Ishikawa (cell line): Measurements from ENCODE around the gene MIA2.

Source experiments
- CEBPB ChIP-seq: IDR thresholded peaks from 2 replicates; pipeline ENCODE4 v1.6.1; 2012
- CREB1 ChIP-seq: IDR thresholded peaks from 2 replicates; pipeline ENCODE4 v1.6.1; 2012; ENCODE audit warnings: low read depth
- EGR1 ChIP-seq: IDR thresholded peaks from 2 replicates; pipeline ENCODE4 v1.6.1; 2012
- EP300 ChIP-seq: IDR thresholded peaks from 2 replicates; pipeline ENCODE4 v1.6.1; 2012; ENCODE audit warnings: borderline replicate concordance
- FOXM1 ChIP-seq: IDR thresholded peaks from 2 replicates; pipeline ENCODE4 v1.6.1; 2012; ENCODE audit warnings: low read depth, borderline replicate concordance
- NFIC ChIP-seq: IDR thresholded peaks from 2 replicates; pipeline ENCODE4 v1.6.1; 2012
- RAD21 ChIP-seq: IDR thresholded peaks from 2 replicates; pipeline ENCODE4 v1.6.1; 2012; ENCODE audit warnings: low read depth
- TAF1 ChIP-seq: IDR thresholded peaks from 2 replicates; pipeline ENCODE4 v1.6.1; 2012; ENCODE audit warnings: low read depth, mild to moderate bottlenecking
- TCF12 ChIP-seq: IDR thresholded peaks from 2 replicates; pipeline ENCODE4 v1.6.1; 2012; ENCODE audit warnings: low read depth
- TEAD4 ChIP-seq: IDR thresholded peaks from 2 replicates; pipeline ENCODE4 v1.6.1; 2012
- YY1 ChIP-seq: IDR thresholded peaks from 2 replicates; pipeline ENCODE4 v1.6.1; 2012; ENCODE audit warnings: low read depth
- ZBTB7A ChIP-seq: IDR thresholded peaks from 2 replicates; pipeline ENCODE4 v1.6.1; 2012; ENCODE audit warnings: low read depth
- TF ChIP-seq, protein P1 (sequence below): IDR thresholded peaks from 2 replicates; pipeline ENCODE4 v1.6.1; 2012
- TF ChIP-seq, protein P2 (sequence below): IDR thresholded peaks from 2 replicates; pipeline ENCODE4 v1.6.1; 2012; ENCODE audit warnings: low read depth, mild to moderate bottlenecking
- TF ChIP-seq, protein P3 (sequence below): IDR thresholded peaks from 2 replicates; pipeline ENCODE4 v1.6.1; 2012

Gene MIA2

DNA sequence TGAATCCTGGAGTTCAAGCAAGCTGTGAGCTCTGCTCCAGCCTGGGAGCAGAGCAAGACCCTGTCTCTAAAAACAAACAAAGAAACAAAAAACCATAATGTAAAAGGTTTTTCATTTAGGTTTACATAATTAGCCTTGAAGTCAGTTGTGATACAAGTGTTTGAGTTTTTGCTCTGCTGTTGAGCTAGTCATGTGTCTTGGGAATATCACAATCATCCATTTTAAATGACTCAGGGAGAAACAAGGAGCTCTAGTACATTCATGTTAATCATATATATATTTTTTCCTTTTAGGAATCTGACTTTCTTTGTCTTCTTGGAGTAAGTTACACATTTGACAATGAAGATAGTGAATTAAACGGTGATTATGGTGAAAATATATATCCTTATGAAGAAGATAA is 12.9 kb downstream of the MIA2 start:
- TF ChIP-seq NFIC (no peak), CEBPB (no peak), TEAD4 (no peak), TCF12 (no peak), RAD21 (no peak), EP300 (no peak), TAF1 (no peak), FOXM1 (no peak), CREB1 (no peak), YY1 (no peak)
- TF ChIP-seq, protein P1, sequence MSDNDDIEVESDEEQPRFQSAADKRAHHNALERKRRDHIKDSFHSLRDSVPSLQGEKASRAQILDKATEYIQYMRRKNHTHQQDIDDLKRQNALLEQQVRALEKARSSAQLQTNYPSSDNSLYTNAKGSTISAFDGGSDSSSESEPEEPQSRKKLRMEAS: no peak
- TF ChIP-seq, protein P2, sequence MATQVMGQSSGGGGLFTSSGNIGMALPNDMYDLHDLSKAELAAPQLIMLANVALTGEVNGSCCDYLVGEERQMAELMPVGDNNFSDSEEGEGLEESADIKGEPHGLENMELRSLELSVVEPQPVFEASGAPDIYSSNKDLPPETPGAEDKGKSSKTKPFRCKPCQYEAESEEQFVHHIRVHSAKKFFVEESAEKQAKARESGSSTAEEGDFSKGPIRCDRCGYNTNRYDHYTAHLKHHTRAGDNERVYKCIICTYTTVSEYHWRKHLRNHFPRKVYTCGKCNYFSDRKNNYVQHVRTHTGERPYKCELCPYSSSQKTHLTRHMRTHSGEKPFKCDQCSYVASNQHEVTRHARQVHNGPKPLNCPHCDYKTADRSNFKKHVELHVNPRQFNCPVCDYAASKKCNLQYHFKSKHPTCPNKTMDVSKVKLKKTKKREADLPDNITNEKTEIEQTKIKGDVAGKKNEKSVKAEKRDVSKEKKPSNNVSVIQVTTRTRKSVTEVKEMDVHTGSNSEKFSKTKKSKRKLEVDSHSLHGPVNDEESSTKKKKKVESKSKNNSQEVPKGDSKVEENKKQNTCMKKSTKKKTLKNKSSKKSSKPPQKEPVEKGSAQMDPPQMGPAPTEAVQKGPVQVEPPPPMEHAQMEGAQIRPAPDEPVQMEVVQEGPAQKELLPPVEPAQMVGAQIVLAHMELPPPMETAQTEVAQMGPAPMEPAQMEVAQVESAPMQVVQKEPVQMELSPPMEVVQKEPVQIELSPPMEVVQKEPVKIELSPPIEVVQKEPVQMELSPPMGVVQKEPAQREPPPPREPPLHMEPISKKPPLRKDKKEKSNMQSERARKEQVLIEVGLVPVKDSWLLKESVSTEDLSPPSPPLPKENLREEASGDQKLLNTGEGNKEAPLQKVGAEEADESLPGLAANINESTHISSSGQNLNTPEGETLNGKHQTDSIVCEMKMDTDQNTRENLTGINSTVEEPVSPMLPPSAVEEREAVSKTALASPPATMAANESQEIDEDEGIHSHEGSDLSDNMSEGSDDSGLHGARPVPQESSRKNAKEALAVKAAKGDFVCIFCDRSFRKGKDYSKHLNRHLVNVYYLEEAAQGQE: no peak

DNA sequence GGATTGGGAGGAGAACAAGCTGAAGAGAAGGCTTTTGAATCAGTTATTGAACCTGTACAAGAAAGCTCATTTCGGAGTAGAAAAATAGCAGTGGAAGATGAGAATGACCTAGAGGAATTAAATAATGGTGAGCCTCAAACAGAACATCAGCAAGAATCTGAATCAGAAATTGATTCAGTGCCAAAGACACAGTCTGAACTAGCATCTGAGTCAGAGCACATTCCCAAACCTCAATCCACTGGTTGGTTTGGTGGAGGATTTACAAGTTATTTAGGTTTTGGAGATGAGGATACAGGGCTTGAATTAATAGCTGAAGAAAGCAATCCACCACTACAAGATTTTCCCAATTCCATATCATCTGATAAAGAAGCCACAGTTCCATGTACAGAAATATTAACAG is 13.5 kb downstream of the MIA2 start:
- TF ChIP-seq, protein P1: no peak
- TF ChIP-seq ZBTB7A: no peak
- TF ChIP-seq RAD21: no peak

DNA sequence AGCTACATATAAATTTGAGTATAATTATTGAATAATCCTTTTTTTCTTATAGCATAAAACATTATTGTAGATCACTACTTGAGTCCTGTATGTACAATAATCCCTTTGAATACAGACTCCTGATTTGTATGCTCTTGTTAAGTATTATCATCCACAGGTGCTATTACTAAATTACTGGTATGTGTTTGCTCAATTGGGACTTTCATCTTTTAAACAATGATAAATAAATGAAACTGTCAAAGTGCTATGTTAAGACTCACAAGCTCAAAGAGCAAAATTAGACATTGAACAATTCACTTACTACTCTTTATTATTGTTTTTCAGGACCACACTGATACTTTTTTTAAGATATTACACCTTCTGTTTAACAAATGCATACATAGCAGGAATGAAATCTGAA is 17.8 kb downstream of the MIA2 start:
- TF ChIP-seq ZBTB7A (no peak), RAD21 (no peak), CEBPB (no peak), TCF12 (no peak), CREB1 (no peak)
- TF ChIP-seq, protein P2: no peak
- TF ChIP-seq, protein P3, sequence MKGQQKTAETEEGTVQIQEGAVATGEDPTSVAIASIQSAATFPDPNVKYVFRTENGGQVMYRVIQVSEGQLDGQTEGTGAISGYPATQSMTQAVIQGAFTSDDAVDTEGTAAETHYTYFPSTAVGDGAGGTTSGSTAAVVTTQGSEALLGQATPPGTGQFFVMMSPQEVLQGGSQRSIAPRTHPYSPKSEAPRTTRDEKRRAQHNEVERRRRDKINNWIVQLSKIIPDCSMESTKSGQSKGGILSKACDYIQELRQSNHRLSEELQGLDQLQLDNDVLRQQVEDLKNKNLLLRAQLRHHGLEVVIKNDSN: no peak

DNA sequence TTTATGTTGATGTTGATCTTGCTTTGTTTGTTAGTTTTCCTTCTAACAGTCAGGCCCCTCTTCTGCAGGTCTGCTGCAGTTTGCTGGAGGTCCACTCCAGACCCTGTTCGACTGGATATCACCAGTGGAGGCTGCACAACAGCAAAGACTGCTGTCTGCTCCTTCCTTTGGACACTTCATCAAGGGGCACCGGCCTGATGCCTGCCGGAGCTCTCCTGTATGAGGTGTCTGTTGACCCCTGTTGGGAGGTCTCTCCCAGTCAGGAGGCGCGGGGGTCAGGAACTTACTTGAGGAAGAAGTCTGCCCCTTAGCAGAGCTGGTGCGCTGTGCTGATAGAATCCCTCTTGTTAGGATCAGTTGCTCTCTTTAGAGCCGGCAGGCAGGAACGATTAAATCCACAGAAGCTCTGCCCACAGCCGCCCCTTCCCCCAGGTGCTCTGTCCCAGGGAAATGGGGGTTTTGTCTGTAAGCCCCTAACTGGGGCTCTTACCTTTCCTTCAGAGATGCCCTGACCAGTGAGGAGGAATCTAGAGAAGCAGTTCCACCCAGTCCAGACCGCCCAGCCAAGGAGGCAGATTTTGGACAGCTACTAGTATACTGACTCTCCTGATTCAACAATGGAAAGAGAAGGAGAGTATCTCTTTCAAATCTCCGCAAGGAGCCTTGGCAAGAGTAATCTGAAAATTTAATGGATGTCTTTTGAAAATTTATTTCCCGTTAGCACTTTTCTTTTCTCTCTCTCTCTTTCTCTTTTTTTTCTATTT is 25.2 kb downstream of the MIA2 start:
- TF ChIP-seq, protein P1: no peak
- TF ChIP-seq EP300: no peak
- TF ChIP-seq FOXM1: no peak
- TF ChIP-seq TCF12: no peak
- no peak for TF ChIP-seq TAF1
- TF ChIP-seq ZBTB7A: no peak
- no peak for TF ChIP-seq CEBPB
- TF ChIP-seq, protein P3: no peak
- TF ChIP-seq CREB1: no peak
- TF ChIP-seq, protein P2: no peak
- TF ChIP-seq YY1: no peak
- no peak for TF ChIP-seq EGR1

DNA sequence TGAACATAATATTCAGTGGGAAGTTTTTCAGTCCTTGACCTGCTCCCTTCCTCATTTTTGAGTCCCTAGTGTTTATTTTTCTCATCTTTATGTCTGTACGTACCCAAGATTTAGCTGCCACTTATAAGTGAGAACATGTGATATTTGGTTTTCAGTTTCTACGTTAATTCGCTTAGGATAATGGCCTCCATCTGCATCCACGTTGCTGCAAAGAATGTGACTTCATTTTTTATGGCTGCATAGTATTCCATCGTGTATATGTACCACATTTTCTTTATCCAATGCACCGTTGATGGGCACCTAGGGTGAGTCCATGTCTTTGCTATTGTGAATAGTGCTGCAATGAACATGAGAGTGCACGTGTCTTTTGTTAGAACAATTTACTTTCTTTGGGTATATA is 30.3 kb downstream of the MIA2 start:
- TF ChIP-seq, protein P1: no peak
- TF ChIP-seq NFIC: no peak
- no peak for TF ChIP-seq TCF12
- no peak for TF ChIP-seq YY1
- no peak for TF ChIP-seq ZBTB7A
- TF ChIP-seq CREB1: no peak
- no peak for TF ChIP-seq TAF1
- TF ChIP-seq FOXM1: no peak
- no peak for TF ChIP-seq RAD21
- no peak for TF ChIP-seq EP300
- TF ChIP-seq, protein P2: no peak
- TF ChIP-seq, protein P3: no peak
- no peak for TF ChIP-seq CEBPB
- TF ChIP-seq EGR1: no peak
